Naive B cell (primary cell): Measurements from ENCODE around the gene SRGAP2B. TPM values are rescaled to one million over a fixed set of nuclear protein-coding genes. Genes with fewer than 3 reads are reported as not detected.
"Not testable (repeated sequence)": the region's sequence is repeated elsewhere in the genome, so short reads cannot be mapped to it uniquely, and the experiment has no call there.

Experiments
- ATAC-seq, 2 donors: fragments of 150-1000 bp; cut with Tn5 transposase; 2 replicates each; pipeline ENCODE4 v1.10.0; 2021; ENCODE audit warnings: low read depth in 2 of 2, mild to moderate bottlenecking in 2 of 2, moderate library complexity in 2 of 2
- DNase-seq: peaks from one replicate; pipeline ENCODE4 v3.0.0; 2022
- H3K27ac Mint-ChIP-seq, 6 donors: one replicate each; pipeline ENCODE4 v1.8.0; 2020 to 2022; ENCODE audit warnings: mild to moderate bottlenecking in 6 of 6, mixed read lengths in 6 of 6, moderate library complexity in 5 of 6, inconsistent platforms in 2 of 6
- H3K27me3 Mint-ChIP-seq, 3 donors: one replicate each; pipeline ENCODE4 v1.8.0; 2021 to 2022; ENCODE audit warnings: mixed read lengths in 3 of 3, mild to moderate bottlenecking in 1 of 3
- H3K36me3 Mint-ChIP-seq, 2 donors: one replicate each; pipeline ENCODE4 v1.8.0; 2020 to 2022; ENCODE audit warnings: mixed read lengths in 2 of 2, inconsistent platforms in 1 of 2, mild to moderate bottlenecking in 1 of 2
- H3K4me1 Mint-ChIP-seq, 3 donors: one replicate each; pipeline ENCODE4 v1.8.0; 2020 to 2022; ENCODE audit warnings: mixed read lengths in 3 of 3, inconsistent platforms in 1 of 3, mild to moderate bottlenecking in 1 of 3, moderate library complexity in 1 of 3
- H3K4me3 Mint-ChIP-seq, 8 donors: one replicate each; pipeline ENCODE4 v1.8.0; 2020 to 2022; ENCODE audit warnings: mild to moderate bottlenecking in 8 of 8, mixed read lengths in 8 of 8, moderate library complexity in 8 of 8, inconsistent platforms in 2 of 8
- H3K9me3 Mint-ChIP-seq, 7 donors: one replicate each; pipeline ENCODE4 v1.8.0; 2020 to 2022; ENCODE audit warnings: mixed read lengths in 7 of 7, mild to moderate bottlenecking in 5 of 7, inconsistent platforms in 2 of 7, moderate library complexity in 1 of 7
- polyA plus RNA-seq, 6 donors: library from polyadenylated mRNA; unstranded; fragments of 300-500 nt; fragmentation: Illumina TruSeq; gene quantifications; one replicate each; pipeline ENCODE4 v1.2.3, GENCODE V29; 2021; ENCODE audit warnings: low read depth in 6 of 6

The SRGAP2B gene
- polyA plus RNA-seq, 6 donors from 2014 or later, result 0.92 to 3.6 (median 1.9) TPM; not detected in 1

DNA sequence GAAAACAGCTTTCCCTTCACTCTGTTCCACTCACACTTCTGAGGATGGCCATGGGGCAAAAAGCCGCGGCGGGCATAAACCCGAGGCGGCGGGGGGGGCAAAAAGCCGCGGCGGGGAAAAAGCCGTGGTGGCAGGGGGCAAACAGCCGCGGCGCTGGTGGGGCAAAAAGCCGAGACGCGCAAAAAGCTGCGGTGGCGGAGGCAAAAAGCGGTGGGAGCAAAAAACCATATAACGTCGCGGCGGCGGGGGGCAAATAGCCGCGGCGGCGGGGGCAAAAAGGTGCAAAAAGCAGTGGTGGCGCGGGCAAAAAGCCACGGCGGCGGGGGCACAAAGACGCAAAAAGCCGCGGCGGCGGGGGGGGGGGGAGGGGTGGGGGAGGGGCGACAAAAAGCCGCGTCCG lies 212.8 kb downstream of the SRGAP2B start:
- not testable (repeated sequence) for H3K36me3 Mint-ChIP-seq, H3K27ac Mint-ChIP-seq, H3K4me1 Mint-ChIP-seq, DNase-seq, H3K9me3 Mint-ChIP-seq, ATAC-seq, H3K27me3 Mint-ChIP-seq
- peak overlapping the region in 1 of 8 donors; percentile 69 for H3K4me3 Mint-ChIP-seq

DNA sequence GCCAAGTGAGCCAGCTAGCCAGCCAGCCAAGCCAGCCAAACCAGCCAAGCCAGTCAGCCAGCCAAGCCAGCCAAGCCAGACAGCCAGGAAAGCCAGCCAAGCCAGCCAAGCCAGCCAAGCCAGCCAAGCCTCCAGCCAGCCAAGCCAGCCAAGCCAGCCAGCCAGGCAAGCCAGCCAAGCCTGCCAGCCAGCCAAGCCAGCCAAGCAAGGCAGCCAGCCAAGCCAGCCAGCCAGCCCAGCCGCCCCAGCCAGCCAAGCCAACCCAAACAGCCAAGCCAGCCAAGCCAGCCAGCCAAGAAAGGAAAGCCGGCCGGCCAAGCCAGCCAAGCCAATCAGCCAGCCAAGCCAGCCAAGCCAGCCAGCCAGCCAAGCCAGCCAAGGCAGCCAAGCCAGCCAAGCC lies 236.5 kb downstream of the SRGAP2B start:
- not testable (repeated sequence) for DNase-seq, H3K4me3 Mint-ChIP-seq, H3K9me3 Mint-ChIP-seq

More for the DNA sequence above, 236.5 kb downstream of the SRGAP2B start:
- ATAC-seq, H3K36me3 Mint-ChIP-seq, H3K27me3 Mint-ChIP-seq, H3K27ac Mint-ChIP-seq, H3K4me1 Mint-ChIP-seq: not testable (repeated sequence)

Other genes starting within 250 kb of the SRGAP2B start
- not detected for gene FAM72D, start 646 bp upstream of the SRGAP2B start, polyA plus RNA-seq
- gene PPIAL4D, start 146.8 kb upstream of the SRGAP2B start, polyA plus RNA-seq, result not detected